ENCODE measurements around the gene GPC5.
"Not testable (repeated sequence)": the region's sequence is repeated elsewhere in the genome, so short reads cannot be mapped to it uniquely, and the experiment has no call there.

Gene GPC5

DNA sequence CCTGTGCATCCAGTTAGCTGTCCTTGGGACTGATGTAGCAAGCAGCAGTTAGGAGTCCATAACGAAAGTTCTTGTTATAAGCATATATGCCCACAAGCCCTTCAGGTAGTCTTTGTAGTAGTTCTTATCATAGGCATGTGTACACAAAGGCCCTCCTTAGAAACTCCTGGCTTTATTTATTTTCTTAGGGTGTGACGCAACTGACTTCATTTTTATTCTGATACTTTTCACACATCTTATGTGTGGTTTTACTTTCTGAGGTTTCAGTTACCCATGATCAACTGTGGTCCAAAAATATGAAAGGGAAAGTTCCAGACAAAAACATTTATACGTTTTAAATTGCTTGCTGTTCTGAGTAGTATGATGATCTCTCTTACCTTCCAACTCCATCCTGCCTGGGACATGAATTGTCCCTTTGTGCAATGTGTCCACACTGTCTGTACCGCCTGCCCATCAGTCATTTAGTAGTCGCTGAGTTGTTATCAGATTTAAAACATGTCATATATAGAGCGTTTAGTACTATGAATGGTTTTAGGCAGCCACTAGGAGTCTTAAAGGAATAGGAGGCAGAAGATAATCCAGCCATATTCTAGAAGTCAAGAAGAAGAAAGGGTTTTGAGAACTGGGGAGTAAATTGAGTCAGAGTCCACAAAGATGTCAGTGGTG, 19.4 kb downstream of the GPC5 start:
- H4K12ac ChIP-seq (ENCODE audit: low read depth, low read length): no peak overlapping the region
- H2BK5ac ChIP-seq (ENCODE audit: low read depth, low read length, poor library complexity): no peak overlapping the region
- no peak overlapping the region for H3K27ac ChIP-seq (ENCODE audit: low read depth, low read length)
- no peak overlapping the region for H2AK5ac ChIP-seq (ENCODE audit: low read length)
- no peak overlapping the region for H4K8ac ChIP-seq (ENCODE audit: low read depth, low read length)
- no peak overlapping the region for H3K4me3 ChIP-seq (ENCODE audit: low read depth, low read length)
- no peak overlapping the region for H3K4me2 ChIP-seq (ENCODE audit: low read length)
- no peaks in the 10 kb centered on the region for H3K79me1 ChIP-seq (ENCODE audit: low read length)
- WGBS (ENCODE audit: extremely low coverage, insufficient coverage, insufficient read length): no CpG with 5 or more reads among the region's 6 CpGs
- no peak overlapping the region for H2AFZ ChIP-seq (ENCODE audit: insufficient read depth, low read length, poor library complexity)
- H2BK12ac ChIP-seq (ENCODE audit: low read length): no peak overlapping the region
- no peaks in the 10 kb centered on the region for H3K4me1 ChIP-seq (ENCODE audit: control insufficient read depth in 1 of 2, insufficient read depth in 2 of 2, low read length in 2 of 2)
- no peaks in the 10 kb centered on the region for H3K79me2 ChIP-seq (ENCODE audit: control insufficient read depth, insufficient read depth, low read length, poor library complexity)
- H3K4ac ChIP-seq (ENCODE audit: low read depth, low read length): no peak overlapping the region
- no peak for DNase-seq
- no peak overlapping the region for H3K14ac ChIP-seq (ENCODE audit: low read length)
- no peak overlapping the region for H3K18ac ChIP-seq (ENCODE audit: low read length)
- no peak overlapping the region for H3K9ac ChIP-seq (ENCODE audit: low read length)
- H3K23ac ChIP-seq (ENCODE audit: low read length): no peak overlapping the region
- no peak overlapping the region for H2BK120ac ChIP-seq (ENCODE audit: insufficient read depth, low read length, poor library complexity)
- no peaks in the 10 kb centered on the region for H3K36me3 ChIP-seq (ENCODE audit: control insufficient read depth in 1 of 2, insufficient read depth in 2 of 2, low read length in 2 of 2)
- no peaks in the 10 kb centered on the region for H3K27me3 ChIP-seq (ENCODE audit: insufficient read depth, low read length)
- no peak overlapping the region for H4K91ac ChIP-seq (ENCODE audit: low read depth, low read length)
- H3K9me3 ChIP-seq (ENCODE audit: insufficient read depth, low read depth, low read length): no peaks in the 10 kb centered on the region

DNA sequence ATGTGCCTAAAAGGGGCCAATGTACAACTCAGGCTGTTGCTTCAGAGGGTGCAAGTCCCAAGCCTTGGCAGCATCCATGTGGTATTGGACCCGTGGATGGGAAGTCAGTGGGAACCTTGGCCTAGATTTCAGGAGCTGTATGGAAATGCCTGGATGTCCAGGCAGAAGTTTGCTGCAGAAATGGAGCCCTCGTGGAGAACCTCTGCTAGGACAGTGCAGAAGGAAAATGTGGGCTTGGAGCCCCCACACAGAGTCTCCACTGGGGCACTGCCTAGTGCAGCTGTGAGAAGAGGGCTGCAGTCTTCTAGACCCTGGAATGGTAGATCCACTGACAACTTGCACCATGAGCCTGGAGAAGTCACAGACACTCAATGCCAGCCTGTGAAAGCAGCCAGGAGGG, 28.5 kb downstream of the GPC5 start:
- no peak overlapping the region for H2BK12ac ChIP-seq (ENCODE audit: low read length)

DNA sequence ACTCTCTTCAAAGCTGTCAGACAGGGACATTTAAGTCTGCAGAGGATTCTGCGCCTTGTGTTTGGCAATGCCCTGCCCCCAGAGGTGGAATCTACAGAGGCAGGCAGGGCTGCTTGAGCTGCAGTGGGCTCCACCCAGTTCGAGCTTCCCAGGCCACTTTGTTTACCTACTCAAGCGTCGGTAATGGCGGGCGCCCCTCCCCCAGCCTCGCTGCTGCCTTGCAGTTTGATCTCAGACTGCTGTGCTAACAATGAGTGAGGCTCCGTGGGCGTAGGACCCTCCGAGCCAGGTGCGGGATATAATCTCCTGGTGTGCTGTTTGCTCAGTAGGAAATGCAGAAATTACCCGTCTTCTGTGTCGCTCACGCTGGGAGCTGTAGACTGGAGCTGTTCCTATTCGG, 40.3 kb downstream of the GPC5 start:
- H4K91ac ChIP-seq (ENCODE audit: low read depth, low read length); H3K4me3 ChIP-seq (ENCODE audit: low read depth, low read length); H2AK5ac ChIP-seq (ENCODE audit: low read length); H2BK5ac ChIP-seq (ENCODE audit: low read depth, low read length, poor library complexity); H4K12ac ChIP-seq (ENCODE audit: low read depth, low read length); H3K23ac ChIP-seq (ENCODE audit: low read length); H2BK12ac ChIP-seq (ENCODE audit: low read length); H3K9me3 ChIP-seq (ENCODE audit: insufficient read depth, low read depth, low read length); H3K4me1 ChIP-seq (ENCODE audit: control insufficient read depth in 1 of 2, insufficient read depth in 2 of 2, low read length in 2 of 2); H2BK120ac ChIP-seq (ENCODE audit: insufficient read depth, low read length, poor library complexity); H3K27me3 ChIP-seq (ENCODE audit: insufficient read depth, low read length); H3K36me3 ChIP-seq (ENCODE audit: control insufficient read depth in 1 of 2, insufficient read depth in 2 of 2, low read length in 2 of 2); H3K14ac ChIP-seq (ENCODE audit: low read length); H3K4ac ChIP-seq (ENCODE audit: low read depth, low read length); H3K27ac ChIP-seq (ENCODE audit: low read depth, low read length); H2AFZ ChIP-seq (ENCODE audit: insufficient read depth, low read length, poor library complexity); H3K4me2 ChIP-seq (ENCODE audit: low read length); DNase-seq; H3K79me1 ChIP-seq (ENCODE audit: low read length); H3K9ac ChIP-seq (ENCODE audit: low read length); H4K8ac ChIP-seq (ENCODE audit: low read depth, low read length); H3K79me2 ChIP-seq (ENCODE audit: control insufficient read depth, insufficient read depth, low read length, poor library complexity); H3K18ac ChIP-seq (ENCODE audit: low read length): not testable (repeated sequence)
- WGBS (ENCODE audit: extremely low coverage, insufficient coverage, insufficient read length): no CpG with 5 or more reads among the region's 15 CpGs

More for the DNA sequence above, 28.5 kb downstream of the GPC5 start:
- no peaks in the 10 kb centered on the region for H3K4me1 ChIP-seq (ENCODE audit: control insufficient read depth in 1 of 2, insufficient read depth in 2 of 2, low read length in 2 of 2)
- no peak overlapping the region for H3K4ac ChIP-seq (ENCODE audit: low read depth, low read length)
- no peak overlapping the region for H3K27ac ChIP-seq (ENCODE audit: low read depth, low read length)
- no peak overlapping the region for H3K23ac ChIP-seq (ENCODE audit: low read length)
- no peak overlapping the region for H4K8ac ChIP-seq (ENCODE audit: low read depth, low read length)
- no peak overlapping the region for H3K9ac ChIP-seq (ENCODE audit: low read length)
- H3K9me3 ChIP-seq (ENCODE audit: insufficient read depth, low read depth, low read length): peaks cover 9% of the 10 kb centered on the region
- H3K79me1 ChIP-seq (ENCODE audit: low read length): no peaks in the 10 kb centered on the region
- H3K18ac ChIP-seq (ENCODE audit: low read length): no peak overlapping the region
- no peak overlapping the region for H3K14ac ChIP-seq (ENCODE audit: low read length)
- no peaks in the 10 kb centered on the region for H3K79me2 ChIP-seq (ENCODE audit: control insufficient read depth, insufficient read depth, low read length, poor library complexity)
- DNase-seq: no peak
- no peak overlapping the region for H3K4me3 ChIP-seq (ENCODE audit: low read depth, low read length)
- H2AFZ ChIP-seq (ENCODE audit: insufficient read depth, low read length, poor library complexity): no peak overlapping the region
- no CpG with 5 or more reads among the region's 2 CpGs for WGBS (ENCODE audit: extremely low coverage, insufficient coverage, insufficient read length)
- H3K4me2 ChIP-seq (ENCODE audit: low read length): no peak overlapping the region
- no peak overlapping the region for H4K12ac ChIP-seq (ENCODE audit: low read depth, low read length)
- H2AK5ac ChIP-seq (ENCODE audit: low read length): no peak overlapping the region
- no peaks in the 10 kb centered on the region for H3K27me3 ChIP-seq (ENCODE audit: insufficient read depth, low read length)
- no peak overlapping the region for H4K91ac ChIP-seq (ENCODE audit: low read depth, low read length)
- H2BK5ac ChIP-seq (ENCODE audit: low read depth, low read length, poor library complexity): no peak overlapping the region
- H2BK120ac ChIP-seq (ENCODE audit: insufficient read depth, low read length, poor library complexity): no peak overlapping the region
- no peaks in the 10 kb centered on the region for H3K36me3 ChIP-seq (ENCODE audit: control insufficient read depth in 1 of 2, insufficient read depth in 2 of 2, low read length in 2 of 2)

DNA sequence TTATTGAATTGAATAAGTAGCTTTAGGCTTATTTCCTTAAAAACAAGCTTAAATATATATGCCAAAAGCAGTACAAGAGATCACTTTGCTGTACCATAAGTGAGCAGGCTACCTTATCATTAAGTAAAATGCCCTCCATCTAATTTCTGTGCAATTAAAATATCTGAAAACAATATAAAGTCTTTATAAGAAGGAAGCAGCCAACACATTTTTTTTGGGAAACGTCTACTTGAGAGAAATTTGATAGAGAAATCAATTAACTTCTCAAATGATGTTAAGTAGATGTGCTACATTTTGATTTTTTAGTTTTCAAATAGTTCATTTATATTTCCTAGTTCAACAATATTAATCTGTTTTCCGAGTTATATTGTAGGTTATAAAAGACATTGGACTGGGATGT, 52.5 kb downstream of the GPC5 start:
- H3K9me3 ChIP-seq (ENCODE audit: insufficient read depth, low read depth, low read length): no peaks in the 10 kb centered on the region
- WGBS (ENCODE audit: extremely low coverage, insufficient coverage, insufficient read length): no CpG with 5 or more reads among the region's 2 CpGs
- H3K4me2 ChIP-seq (ENCODE audit: low read length): no peak overlapping the region
- no peak overlapping the region for H4K12ac ChIP-seq (ENCODE audit: low read depth, low read length)
- no peak overlapping the region for H3K9ac ChIP-seq (ENCODE audit: low read length)
- no peak overlapping the region for H3K18ac ChIP-seq (ENCODE audit: low read length)
- no peak overlapping the region for H4K8ac ChIP-seq (ENCODE audit: low read depth, low read length)
- no peak overlapping the region for H2BK120ac ChIP-seq (ENCODE audit: insufficient read depth, low read length, poor library complexity)
- no peaks in the 10 kb centered on the region for H3K4me1 ChIP-seq (ENCODE audit: control insufficient read depth in 1 of 2, insufficient read depth in 2 of 2, low read length in 2 of 2)
- no peak overlapping the region for H3K4me3 ChIP-seq (ENCODE audit: low read depth, low read length)
- no peak overlapping the region for H2AK5ac ChIP-seq (ENCODE audit: low read length)
- H3K14ac ChIP-seq (ENCODE audit: low read length): no peak overlapping the region
- no peak overlapping the region for H2BK12ac ChIP-seq (ENCODE audit: low read length)
- H2AFZ ChIP-seq (ENCODE audit: insufficient read depth, low read length, poor library complexity): no peak overlapping the region
- no peaks in the 10 kb centered on the region for H3K79me1 ChIP-seq (ENCODE audit: low read length)
- H3K23ac ChIP-seq (ENCODE audit: low read length): no peak overlapping the region
- H4K91ac ChIP-seq (ENCODE audit: low read depth, low read length): no peak overlapping the region
- H3K4ac ChIP-seq (ENCODE audit: low read depth, low read length): no peak overlapping the region
- H3K27me3 ChIP-seq (ENCODE audit: insufficient read depth, low read length): no peaks in the 10 kb centered on the region
- no peak overlapping the region for H2BK5ac ChIP-seq (ENCODE audit: low read depth, low read length, poor library complexity)
- H3K27ac ChIP-seq (ENCODE audit: low read depth, low read length): no peak overlapping the region
- H3K36me3 ChIP-seq (ENCODE audit: control insufficient read depth in 1 of 2, insufficient read depth in 2 of 2, low read length in 2 of 2): no peaks in the 10 kb centered on the region
- no peak for DNase-seq
- H3K79me2 ChIP-seq (ENCODE audit: control insufficient read depth, insufficient read depth, low read length, poor library complexity): no peaks in the 10 kb centered on the region
